Stimulated activated CD4-positive, alpha-beta T cell treated with anti-CD3 and anti-CD28 coated beads, Interleukin-15, amount 100 ng/mL, for 24 hours (primary cell): Measurements from ENCODE around the gene CA5A.
"Not testable (repeated sequence)": the region's sequence is repeated elsewhere in the genome, so short reads cannot be mapped to it uniquely, and the experiment has no call there.

Experiments
- DNase-seq: peaks from one replicate; pipeline ENCODE4 v3.0.0-alpha.2; 2020

Gene CA5A

DNA sequence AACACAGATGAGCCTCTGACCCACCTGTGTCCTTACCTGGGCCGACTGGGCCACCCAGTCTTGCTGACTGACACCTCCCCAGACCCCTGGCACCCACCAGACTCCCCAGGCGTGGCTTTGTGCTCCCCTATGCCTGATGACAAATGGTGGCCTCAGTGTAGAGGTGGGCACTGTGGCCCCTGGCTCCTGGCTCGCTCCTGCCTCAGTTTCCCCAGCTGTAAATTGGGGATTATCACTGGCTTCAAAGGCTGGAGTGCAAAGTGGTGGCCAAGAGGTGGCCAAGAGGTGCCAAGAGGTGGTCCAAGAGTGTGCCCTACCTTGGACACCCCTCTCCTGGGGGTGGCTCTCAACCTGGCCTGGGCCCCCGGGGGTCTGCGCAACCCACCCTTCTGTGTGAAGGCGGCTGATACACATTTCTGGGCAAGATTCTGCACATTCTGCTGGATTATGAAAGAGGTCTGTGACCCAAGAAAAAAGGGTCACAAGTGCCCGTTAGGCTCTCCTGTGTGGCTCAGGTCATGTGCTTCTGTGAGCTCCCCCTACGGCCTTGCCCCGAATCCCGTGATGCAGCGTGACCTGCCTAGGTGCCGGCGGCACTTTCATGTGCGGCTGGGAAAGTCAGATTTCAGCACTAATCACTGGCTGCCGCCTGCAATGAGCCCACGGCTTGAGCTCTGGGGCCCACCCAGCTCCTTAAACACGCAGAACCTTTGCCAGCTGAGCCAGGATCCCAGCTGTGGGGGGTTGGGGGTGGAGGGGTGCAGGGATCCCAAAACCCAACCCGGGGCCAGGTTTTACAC, 74.8 kb downstream of the CA5A start:
- peak; percentile 2 for DNase-seq

DNA sequence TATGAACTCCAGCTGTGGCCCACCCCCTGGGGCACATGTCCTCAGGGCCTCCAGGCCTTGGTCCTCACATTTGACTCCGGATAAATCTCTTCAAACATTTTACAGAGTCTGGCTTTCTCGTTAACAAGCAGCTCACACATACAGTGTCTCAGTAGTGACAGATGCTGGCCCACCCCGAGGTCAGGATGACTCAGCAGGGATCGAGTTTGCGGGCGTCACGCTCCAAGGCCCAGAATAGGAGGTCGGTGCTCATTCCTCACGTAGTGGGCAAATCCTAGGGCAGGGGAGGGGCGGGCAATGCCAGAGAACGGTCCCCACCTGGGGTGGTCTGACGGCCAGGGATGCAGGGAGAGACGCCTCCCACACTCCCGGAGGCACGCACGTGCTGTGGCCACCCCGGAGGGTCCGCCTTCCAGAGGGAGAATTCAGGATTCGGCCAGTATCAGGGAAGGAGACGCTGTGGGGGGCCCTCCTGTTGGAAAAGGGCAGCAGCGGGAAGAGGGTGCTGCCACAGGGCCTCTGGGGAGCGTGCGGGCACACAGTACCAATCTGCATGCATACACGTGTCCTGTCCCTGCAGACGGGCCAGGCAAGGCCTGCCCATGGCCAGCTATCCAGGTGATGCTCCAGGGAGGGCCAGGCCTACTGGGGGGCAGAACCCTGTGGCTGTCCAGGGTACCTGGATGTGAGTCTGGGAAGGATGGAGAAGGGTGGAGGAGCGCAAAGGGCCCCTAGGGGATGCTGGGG, 75.6 kb downstream of the CA5A start:
- peak; percentile 26 for DNase-seq

DNA sequence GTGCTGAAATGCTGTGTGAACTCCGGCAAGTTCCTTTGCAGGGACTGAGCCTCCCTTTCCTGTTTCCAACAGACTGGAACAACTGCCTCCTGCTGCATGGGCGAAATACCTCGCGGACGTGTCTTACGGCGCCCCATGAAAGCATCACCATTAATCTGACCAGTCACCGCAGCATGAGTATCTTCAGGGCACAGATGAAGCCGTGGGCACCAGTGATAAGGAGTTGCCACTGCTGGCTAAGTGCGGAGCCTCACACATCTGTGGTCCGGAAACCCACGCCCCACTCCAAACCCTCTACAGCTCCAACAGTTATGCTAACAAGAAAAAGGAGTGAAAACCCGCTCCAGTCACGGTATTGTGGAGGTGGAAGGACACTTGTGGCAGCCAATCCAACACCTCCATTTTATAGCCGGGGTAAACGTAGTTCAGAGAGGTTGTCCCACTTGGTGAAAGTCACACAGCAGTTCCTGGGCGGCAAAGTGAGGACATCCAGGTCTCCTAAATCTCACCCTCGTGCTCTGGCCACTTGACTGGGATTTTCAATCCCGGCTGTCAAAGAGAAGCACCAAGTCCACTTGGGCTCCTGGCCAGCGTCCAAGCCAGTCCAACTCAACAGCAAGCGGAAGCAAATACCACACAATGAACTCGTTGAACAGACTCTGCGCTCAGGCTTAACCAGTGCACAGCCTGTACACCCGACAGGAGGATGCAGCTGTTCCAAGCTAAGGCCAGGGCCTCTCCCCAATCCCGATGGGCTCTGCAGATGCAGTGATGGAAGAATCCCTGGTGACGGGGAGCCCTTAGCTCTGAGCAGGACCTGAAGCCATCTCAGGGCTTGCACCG, 78.0 kb downstream of the CA5A start:
- not testable (repeated sequence) for DNase-seq

DNA sequence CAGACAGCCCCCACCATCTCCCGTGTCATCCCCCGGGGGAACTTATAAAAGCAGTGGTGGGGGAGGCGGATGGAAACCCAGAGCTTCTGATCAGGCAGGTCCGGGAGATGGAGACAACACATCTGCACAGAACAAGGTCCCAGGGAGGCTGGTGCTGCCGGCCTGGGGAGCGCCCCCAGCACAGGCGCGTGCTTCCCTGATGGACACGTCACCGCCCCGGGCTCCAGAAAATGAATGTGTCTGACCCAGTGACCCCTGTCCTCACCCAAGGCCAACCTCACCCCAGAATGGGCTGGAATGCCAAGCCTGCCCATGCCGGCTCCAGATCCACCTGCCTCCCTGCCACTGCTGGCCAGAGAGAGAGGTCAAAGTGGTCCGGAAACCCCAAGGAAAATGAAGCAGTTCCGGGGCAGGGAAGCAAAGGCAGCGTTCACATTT, 79.5 kb downstream of the CA5A start:
- DNase-seq, result no peak

DNA sequence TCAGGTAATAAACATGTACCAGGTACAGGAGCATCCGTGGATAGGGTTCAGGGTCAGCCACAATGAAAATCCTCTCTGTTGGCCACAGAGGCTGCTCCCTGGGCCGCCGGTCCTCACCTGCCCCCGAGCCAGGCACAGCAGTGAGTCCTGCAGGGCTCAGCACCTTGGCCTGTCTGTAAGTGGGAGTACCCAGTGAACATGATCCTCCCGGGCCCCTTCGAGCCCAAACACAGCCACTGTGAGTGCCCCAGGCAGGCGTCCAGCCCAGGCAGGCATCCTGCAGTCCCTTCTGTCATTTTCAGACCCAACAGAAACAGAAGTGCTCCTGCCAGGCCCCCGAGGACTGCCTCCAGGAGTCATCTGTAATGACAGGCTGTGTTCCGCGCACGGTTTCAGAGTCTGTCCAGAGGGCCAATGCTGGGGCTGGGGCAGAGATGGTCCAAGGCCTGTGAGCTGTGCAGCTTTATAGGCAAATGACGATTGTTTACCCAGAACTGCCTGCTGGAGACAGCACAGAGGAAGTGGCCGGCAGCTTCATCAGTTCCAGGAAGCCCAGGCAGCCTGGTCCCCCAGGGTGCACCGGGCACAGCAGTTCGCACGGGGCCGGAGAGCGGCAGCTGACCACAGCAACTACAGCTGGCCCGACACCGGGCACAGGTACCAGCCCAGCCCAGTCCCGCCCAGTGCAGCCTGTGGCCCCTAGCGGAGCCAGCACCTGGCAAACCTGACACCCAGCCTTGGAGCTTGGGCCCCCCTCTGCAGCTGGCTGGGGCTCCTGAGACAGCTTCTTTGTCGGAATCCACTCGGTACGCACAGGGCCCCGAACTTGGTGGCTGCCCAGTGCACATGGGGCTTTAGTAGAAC, 80.2 kb downstream of the CA5A start:
- DNase-seq, result no peak

DNA sequence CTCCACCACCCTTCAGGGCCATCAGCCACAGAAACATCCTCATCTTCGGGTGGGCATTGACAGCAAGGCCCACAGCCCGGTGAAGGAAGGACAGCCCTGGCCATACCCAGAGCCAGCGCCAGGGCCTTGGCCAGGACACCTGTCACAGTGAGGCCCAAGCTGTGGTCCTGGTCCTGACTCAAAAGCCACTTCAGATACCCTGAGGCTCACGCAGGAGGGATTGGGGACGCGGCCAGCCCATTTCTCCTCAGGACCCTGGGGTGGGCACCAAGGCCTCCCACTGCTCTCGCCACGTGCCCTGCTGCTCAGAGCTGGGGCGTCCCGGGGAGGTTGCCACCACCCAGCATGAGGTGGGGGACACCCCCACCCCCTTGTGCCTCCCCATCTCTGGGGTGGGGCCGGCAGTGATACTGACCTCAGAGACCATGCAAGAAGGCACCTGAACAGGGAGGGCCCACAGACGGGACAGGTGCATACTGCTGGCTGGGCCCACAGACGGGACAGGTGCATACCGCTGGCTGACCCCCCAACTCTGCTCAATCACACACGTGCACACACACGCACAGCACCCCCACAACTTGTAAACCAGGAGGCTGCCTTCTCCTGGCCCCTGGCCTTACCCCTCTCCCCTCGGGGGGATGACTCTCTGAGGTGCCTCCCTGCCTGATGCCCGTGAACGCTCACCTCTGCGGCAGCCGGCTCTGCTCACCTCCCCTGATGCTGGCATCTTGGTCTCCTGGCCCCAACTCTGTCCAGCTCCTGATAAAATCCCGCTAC, 81.2 kb downstream of the CA5A start:
- no peak for DNase-seq

DNA sequence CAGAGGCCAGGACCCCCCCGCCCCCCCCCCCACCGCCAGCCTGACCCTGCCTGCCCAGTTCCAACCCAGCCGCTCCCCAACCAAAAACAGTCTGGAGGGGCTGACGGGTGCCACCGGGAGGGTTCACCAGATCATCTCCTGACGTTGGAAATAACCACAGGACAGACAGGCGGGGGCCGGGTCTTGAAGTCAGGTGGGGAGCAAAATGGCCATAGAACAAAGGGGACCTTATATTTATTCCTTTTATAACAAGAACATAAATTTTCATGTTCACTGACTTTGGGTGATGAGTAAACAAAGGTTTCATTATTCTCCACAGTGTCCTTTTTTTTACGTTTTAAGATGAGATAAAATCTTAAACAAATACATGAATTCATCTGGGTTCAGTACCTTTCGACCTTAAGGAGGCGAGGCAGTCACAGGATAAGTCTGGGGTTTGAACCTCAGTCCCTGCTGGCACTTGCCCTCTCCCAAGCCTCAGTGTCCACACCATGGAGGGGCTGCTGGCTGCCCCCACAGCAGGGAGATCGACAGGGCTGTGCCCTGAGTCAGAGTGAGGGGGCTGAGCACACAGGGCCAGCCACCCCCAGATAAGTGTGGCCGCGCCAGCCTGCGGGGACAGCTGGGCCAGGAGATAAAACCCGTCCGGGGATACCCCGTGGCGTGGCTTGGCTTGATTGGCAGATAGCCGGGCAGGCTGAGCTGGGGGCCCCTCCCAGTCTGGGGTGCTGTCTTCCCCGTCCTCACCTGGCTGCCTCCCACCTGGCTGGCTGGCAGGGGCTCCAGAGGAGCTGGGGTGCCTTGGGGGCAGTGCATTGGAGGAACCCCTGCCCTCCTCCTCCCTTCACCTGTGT, 82.0 kb downstream of the CA5A start:
- DNase-seq, result no peak

DNA sequence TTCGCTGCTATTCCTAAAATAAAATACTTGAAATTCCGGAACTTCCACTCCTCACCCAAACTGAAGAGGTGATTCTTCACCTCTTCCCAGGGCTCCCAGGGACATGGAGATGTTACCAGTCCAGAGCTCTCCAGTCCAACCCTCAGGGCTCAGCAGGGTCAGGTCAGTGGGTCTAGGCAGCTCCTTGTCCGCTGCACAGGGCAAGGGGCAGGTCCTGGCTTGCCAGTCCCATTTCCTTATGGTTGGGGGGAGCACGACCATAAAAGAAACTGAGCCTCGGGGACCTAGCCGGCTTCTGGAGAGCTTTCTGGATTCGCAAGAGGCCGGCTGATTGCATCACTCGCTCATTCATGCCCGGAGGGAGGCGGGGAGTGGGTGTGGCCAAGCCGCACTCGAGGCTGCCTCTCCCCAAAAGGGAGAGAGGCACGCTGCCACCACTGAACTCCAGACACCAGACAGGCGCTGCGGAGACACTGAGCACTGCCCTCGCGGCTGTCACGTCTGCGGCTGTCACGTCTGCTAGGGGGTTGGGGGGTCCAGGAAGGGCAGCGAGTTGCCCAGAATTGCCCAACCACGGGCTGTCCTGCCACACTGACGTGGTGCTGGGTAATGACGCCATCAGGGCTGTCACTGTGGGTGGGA, 82.8 kb downstream of the CA5A start:
- peak; percentile 93 for DNase-seq

DNA sequence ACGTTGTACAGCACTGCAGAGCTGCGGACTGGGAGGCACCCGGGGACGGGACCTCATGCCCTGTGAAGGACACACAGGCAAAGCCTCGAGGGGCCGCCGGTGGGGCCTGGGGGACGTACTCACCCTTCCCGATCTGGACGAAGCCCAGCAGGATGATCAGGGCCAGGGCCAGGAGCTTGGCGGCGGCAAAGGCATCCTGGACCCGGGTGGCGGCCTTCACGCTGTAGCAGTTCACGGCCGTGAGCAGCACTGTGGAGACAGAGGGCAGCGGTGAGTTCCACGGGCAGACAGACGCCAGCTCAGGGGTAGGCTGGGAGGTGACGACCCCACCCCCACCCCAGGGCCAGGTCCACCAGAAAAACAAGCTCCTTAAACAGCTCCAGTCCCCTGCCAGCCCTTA, 84.7 kb downstream of the CA5A start:
- DNase-seq, result no peak

DNA sequence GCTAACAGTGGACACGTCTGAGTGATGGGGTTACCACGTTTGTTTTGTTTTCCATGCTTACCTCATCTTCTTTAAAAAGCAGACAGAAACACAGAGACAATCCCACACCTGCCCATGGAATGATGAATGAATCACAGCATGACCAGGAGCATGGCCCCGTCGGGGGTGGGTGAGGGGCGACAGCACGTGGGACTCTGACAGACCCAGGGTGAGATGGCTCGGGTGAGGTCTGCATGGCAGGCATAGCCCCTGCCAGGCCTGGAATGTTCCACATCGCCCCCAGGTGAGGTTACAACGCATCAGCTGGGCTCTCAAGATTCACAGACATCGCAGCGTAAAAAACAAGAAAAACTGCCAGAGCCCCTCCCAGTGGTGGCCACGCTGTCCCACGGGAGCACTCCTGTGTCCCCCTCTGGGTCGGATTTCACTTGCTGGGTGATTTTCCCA, 85.2 kb downstream of the CA5A start:
- no peak for DNase-seq

DNA sequence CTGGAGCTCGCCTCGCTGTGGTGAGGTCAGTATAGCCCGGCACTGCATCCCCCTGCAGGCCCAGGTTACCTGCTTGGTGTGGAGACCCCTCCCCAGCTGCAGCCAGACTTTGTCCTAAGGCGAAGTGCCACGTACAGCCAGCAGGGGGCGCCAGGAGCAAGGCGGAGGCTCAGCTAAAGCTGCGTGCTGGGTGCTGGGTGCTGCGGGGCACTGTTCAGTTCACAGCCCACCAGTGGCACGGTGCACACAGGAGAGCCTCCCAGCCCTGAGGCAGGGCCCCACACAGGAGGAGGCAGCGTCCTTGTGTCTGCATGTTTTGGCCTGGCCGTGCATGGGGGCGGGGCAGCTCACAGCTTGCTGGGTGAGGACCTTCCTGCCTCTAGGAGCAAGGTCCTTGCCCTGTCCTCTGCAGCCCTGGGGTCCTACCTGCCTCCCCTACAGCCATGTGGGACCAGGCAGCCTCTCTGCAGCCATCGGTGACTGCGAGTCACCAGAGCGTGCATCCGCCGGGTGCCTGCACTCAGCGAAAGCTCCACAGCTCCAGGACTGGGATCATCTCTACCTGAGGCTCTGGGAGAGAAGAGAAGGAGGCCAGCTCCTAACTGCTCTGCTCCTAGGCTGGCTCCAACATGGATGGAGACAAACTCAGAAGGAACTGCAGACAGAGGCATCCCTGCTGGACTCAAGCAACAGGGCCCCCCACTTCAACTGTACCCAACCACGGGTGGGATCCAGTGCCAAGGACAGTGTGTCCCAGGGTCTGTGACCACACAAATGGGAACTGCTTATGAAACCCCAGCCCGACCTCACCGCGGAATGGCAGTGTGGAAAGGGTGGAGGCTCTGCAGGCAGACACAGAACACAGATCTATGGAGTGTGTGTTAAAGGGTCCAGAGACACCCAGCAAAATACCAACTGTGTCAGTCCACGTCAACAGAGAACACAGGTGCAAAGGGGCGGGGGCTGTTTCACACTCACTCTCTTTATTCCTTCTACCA, 86.0 kb downstream of the CA5A start:
- DNase-seq, result peak; percentile 75

DNA sequence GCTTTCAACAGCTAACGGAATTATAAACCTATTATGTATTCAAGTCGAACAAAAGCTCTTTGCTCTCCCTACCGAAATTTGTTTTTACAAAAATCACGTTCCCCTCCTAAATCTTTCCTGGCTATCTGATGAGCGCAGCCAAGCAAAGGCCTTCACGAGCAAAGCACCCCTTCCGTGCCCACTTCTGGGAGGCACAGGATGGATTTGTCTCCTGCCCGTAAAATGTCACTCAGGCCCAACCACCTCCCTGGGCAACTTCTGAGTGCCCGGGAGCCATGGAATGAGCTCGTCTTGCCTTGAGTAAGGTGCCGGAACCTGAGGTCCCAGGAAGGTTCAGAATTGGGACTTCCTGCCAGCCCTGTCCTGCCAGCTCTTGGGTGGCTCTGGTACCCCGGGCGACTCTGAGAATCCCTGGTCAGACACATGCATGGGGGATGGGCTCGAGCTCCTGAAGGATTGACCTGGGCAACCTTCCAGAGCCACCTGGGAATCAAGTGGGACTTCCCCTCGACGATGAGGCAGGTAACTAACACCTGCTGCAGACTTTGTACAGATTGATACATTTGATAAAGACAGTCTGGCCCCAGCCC, 86.8 kb downstream of the CA5A start:
- no peak for DNase-seq

DNA sequence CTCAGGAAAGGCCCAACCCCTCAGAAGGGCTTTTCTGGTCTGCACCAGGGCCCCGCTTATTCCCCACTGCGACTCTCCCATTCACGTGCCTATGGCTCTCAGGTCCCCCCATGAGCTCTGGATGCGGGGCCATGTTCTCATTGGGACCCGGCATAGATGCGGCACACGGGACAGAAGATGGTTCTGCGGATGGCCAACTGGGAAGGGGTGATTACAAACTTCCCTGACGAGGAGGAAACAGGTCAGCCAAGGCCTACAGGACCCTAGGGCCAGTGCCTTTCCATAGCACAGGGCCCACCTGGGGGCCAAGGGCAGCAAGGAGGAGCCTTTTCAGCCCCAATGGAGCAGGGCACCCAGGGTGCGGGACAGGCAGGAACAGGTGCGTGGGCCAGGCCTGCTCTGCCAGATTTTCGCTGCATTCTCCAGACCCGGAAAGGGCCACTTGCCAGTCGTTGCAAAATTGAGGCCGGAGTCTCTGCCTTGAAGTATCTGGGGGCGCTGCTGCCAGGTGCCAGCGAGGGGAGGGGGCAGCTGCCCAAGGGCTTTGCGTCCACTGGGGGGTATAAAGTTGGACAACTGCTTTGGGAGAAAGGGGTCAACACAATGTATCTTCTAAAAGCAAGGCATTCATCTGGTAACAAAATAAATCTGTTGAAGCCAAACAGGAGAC, 87.5 kb downstream of the CA5A start:
- DNase-seq, result no peak

DNA sequence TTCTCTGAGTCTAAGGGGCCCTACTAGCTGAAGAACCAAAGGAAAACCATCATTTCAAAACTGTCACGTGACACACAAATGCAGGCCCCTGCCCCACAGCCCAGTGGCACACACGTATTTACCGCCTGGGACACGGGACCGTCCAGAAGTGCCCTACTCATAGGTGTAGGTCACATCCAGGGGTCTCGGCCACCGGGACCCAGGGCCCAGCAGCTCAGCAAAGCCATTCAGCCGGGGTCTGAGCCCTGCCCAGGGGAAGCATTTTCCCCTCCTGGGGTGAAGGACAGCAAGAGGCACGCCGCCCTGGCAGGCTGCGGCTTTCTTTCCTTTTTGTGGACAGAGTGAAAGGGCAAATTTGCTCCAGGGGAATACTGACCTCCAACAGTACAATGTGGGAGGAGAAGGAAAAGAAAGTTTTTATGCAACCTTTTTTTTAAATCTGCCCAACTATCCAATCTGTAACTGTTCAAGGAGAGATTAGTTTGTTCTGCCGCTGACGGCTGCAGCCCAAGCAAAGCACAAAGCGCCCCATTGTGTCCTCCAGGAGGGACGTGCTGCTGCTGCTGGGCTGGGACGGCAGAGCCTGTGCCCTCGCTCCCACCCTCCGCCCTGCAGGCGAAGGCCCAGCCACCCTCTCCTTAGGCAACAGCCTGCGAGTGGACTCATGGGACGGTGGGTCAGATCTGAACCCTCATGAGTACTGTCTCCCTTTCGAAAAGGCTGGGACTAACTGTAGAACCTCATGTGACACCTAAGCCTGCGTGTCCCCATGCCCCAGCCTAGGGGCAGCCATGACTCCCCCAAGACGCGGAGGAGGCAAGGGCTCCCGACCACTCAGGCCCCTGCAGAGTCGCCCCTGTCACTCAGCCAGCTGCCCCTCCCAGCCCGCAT, 88.3 kb downstream of the CA5A start:
- no peak for DNase-seq

DNA sequence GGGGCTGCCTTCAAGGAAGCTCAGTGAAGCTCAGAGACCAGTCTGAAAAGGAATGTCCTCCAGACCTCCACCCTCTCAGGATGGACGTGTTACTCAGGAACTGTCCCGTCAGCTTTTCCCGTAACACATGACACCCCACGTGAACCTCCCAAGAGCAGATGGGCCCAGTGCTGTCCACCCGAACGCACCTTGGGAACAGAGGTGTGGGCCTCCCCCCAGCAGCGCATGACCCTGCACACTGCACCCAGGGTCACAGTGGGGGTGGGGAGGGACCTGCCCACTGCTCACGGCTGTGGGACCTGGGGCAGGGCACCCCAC, 88.9 kb downstream of the CA5A start:
- no peak for DNase-seq

DNA sequence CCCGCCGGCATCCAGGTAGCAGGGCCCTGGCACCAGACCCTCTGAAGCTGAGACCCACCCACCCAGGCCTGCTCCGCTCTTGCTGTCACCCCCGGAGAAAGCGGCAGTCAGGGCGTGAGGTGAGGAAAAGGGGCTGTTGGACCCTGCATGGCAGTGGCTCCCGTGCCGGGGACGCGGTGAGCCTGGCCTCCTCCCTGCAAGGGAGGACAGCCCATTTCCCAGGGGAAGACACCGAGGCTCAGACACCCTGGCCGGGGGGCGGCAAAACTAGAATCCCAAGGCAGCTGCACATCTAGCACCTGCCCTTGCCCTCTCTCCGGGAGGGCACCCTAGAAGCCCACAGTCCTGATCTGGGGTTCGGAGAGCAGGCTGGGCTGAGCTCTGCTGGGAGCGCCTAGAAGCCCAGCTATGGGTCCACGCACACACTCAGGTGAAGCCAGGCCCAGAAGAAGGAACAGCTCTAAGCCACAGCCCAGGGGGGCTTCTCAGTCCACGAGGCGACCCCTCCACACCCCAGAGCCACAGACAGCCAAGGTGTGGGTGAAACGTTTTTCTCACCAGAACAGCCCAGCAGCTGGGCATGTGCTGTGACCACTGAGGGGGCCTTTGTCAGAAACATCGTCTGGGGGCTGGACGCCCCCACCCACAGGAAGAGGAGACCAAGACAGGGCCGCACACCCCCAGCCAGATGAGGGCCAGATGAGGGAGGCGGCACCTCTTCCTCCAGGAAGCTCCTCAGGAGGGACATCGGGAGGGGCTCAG, 89.4 kb downstream of the CA5A start:
- DNase-seq, result no peak
